Hematopoietic multipotent progenitor cell treated with erythropoietin and hydrocortisone succinate and interleukin-3 and kit ligand, for 8 days (in vitro differentiated cells): ENCODE results near the gene EYA2.
"Not testable (repeated sequence)": the region's sequence is repeated elsewhere in the genome, so short reads cannot be mapped to it uniquely, and the experiment has no call there.

Experiments
- DNase-seq: peaks from one replicate; pipeline ENCODE4 v3.0.0-alpha.2; 2015

Gene EYA2

GRCh38 chr20:47191074-47191673 is 296.5 kb downstream of the EYA2 start:
- no peak for DNase-seq

DNA sequence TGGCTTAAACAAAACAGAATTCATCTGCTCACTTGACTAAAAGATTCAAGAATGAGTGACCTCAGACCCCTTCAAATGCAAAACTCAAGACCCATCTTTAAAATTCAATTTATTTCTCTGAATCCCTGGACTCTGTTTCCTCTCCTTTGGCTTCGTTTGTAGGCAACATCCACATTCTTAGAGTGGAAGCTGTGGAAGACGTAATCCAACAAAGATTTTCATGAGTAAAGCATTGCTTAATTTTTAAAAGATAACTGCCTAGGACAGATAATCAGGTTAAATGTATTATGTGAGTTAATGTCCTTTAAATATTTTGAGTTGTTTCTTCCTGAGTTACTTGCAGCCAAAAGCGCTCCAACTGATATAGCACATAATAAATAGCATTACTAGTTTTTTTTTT is 297.3 kb downstream of the EYA2 start:
- no peak for DNase-seq

DNA sequence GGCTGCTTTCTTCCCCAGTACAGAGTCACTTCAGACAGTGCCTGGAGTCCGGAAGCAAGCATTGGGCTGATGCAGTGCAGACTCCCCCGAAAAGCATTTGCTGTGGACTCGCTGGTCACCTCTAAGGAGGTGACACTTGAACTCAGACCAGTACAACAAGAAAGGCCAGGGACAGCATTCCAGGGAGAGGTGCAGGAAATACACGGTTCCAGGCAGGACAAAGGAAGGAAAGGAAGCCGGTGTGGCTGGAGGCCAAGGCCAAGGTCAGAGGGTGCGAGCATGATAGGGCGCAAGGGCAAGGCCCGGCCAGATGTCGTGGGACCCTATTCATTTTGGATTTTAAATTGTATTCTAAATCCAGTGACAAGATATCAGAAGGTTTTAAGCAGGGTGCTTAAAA is 300.9 kb downstream of the EYA2 start:
- no peak for DNase-seq

GRCh38 chr20:47196091-47197081 is 301.7 kb downstream of the EYA2 start:
- peak; percentile 77 for DNase-seq

- DNase-seq = no peak
These were observed 303.6 kb downstream of the EYA2 start for GRCh38 chr20:47198254-47198671.

DNA sequence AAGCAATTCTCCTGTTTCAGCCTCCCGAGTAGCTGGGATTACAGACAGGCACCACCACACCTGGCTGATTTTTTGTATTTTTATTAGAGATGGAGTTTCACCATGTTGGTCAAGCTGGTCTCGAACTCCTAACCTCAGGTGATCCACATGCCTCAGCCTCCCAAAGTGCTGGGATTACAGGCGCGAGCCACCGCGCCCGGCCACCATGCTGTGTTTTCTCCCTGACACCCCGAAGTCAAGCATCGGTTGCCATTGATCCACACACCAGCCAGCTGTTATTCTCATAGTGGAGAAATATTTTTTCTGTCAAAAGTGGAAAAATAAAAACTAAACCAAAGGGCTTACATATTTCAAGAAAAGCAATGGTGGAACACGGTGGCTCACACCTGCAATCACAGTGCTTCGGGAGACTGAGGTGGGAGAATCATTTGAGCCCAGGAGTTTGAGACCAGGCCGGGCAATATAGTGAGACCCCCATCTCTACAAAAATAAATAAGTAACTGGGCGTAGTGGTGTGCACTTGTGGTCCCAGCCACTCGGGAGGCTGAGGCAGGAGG is 304.4 kb downstream of the EYA2 start:
- no peak for DNase-seq

GRCh38 chr20:47201074-47201730 is 306.6 kb downstream of the EYA2 start:
- DNase-seq = peak; percentile 63

DNA sequence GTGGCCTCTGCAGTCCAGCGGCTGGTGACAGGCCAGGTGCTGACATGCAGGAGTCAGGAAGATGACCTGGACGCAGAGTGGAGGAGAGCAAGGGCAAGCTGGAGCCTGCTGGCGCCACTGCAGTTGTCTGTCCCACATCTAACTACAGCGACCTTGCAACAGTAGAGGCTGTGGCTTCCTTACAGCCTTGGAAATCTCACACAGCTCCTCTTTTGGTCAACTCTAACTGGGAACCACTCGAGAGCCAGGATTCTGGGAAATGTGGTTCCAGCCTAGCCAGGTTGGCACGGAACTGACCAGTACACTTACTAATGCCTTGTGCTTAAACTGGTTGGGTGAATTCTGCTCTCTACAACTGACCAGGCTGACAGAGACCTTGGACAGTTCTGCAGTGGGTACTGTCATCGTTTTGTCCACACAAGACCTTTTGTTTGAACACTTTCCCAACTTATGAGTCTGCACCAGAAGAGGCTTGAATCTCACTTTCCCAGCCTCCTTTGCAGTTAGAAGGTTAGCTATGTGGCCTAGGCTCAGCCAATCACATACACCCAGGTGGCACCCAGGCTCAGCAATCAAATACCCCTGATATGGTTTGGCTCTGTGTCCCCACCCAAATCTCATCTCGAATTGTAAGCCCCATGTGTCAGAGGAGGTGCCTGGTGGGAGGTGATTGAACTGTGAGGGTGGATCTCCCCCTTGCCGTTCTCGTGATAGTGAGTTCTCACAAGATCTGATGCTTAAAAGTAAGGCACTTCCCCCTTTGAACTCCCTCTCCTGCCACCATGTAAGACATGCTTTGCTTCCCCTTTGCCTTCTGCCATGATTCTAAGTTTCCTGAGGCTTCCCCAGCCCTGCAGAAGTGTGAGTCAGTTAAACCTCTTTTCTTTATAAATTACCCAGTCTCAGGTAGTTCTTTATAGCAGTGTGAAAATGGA is 308.4 kb downstream of the EYA2 start:
- peak; percentile 31 for DNase-seq

DNA sequence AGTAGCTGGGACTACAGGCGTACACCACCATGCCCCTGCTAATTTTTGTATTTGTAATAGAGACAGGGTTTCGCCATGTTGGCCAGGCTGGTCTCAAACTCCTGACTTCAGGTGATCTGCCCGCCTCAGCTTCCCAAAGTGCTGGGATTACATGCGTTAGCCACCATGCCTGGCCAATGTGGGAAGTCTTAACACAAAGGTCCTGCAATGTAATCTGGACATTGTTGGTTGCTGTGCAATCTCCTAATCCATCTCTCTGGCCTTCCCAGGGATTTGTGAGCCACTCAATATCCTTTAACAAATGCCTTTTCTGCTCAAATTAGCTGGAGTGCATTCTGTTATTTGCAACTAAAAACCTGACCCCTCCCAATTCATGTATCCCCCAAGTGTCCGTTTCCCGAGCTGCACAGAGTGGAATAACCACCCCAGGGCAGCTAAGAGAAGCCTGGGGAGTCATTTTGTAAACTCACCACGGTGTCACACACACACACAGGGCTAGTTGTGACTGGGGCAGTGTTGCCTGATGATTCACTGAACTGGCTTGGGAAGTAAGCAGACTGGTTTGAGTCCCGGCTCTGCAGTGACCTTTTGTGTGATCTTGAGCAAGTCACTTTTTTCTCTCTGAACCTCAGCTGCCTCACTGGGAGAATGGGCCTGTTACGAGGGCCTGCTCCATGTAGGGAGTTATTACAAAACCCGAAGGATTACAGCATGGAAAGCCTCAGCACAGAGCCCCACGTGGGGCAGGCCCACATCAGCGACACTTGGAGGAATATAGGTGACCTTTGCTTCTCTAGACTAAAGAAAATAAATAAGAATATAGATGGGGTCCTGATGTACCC is 309.6 kb downstream of the EYA2 start:
- no peak for DNase-seq

GRCh38 chr20:47204850-47205122 is 310.1 kb downstream of the EYA2 start:
- not testable (repeated sequence) for DNase-seq

GRCh38 chr20:47205577-47206123 is 311.0 kb downstream of the EYA2 start:
- DNase-seq = peak; percentile 53

GRCh38 chr20:47206552-47206951 is 311.9 kb downstream of the EYA2 start:
- not testable (repeated sequence) for DNase-seq

GRCh38 chr20:47206962-47207641 is 312.5 kb downstream of the EYA2 start:
- DNase-seq = no peak

DNA sequence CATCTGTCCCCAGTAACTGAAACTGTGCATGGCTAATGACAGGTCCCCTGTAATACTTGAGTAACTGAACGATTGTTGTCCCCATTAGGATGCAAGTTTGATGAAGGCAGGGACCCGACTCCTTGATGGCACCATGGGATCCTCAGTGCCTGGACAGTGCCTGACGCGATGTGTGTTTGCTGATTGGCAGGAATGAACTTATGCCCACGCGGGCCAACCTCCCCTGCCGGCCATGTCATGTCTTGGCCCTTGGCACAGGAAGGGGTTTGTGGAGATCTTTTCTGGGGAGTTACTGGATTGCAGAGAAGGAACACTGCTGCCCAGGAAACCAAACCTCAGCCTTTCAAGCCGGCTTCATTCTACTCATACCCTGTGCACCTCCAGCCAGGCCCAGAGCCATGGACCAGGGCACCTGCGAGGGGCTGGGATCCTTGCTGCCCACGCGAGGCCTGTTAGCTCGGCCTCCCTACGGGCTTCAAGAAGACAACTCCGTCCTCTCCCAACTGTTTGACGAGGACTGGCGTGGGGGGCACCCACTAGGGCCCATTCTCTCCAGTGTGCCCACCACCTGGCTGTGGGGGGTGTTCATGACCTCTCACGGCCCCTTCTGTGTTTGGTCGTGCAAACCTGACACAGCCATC is 314.0 kb downstream of the EYA2 start:
- no peak for DNase-seq

- DNase-seq = no peak
These were observed 315.3 kb downstream of the EYA2 start for GRCh38 chr20:47209982-47210381.

GRCh38 chr20:47210470-47210869 is 315.8 kb downstream of the EYA2 start:
- DNase-seq = no peak

DNA sequence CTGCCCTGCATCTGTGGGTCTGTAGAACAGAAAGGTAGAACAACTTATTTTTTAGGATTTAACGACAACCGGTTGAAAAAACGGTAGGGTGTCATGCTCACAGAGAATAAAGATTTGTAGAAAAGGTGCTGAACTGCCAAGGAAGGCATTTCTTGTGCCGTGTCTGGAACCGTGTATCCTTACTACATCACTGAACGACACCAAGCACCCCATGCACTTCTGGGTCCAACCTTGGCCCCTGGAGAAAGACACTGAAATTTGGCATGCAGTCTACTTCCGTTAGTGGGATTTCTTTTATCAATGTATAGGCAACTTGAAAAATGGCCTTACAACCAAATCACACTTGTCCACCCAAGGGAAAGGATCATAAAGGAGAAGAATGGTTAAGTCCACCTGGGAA is 316.4 kb downstream of the EYA2 start:
- no peak for DNase-seq

DNA sequence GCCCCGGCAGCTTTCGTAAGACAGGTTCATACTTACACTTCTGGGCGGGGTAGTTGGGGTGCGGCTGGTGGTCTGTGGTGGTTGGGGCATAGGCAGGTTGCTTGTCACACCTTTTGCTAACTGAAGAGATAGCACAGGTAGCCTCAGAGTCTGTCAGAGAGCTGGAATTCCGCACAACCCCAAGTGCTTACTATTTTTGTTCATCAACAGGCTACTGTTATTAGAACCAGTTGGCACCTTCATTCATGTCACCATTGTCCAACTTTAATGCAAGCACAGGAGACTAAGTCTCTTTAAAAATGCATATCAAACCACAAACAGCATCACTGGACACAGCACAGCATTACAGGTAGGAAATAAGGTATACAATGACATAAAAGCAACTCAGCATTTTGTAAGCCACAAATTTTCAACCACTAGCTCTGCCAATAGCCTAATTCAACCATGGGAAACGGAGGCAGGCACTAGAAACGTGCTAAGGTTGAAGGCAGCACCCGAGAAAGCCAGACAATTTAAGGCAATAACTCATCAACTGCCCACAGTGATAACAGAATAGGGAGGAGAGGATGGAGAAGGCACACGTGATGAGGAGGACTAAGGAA is 318.1 kb downstream of the EYA2 start:
- no peak for DNase-seq

- DNase-seq = no peak
These were observed 319.3 kb downstream of the EYA2 start for GRCh38 chr20:47213966-47214365.
